ENCODE data around the gene DCHS1.
A peak's percentile ranks its signal among the peaks of the same experiment; 100 is the strongest.

The DCHS1 gene

GRCh38 chr11:6671991-6672390 is 16.4 kb upstream of the DCHS1 start:
- no peaks in the 10 kb centered on the region for H3K36me3 ChIP-seq (ENCODE audit: control insufficient read depth, insufficient read depth, low read length)
- H3K27me3 ChIP-seq (ENCODE audit: control insufficient read depth, insufficient read depth, low read length, poor library complexity, severe bottlenecking) = no peaks in the 10 kb centered on the region
- H3K27ac ChIP-seq (ENCODE audit: insufficient read depth, low read depth, low read length, poor library complexity, severe bottlenecking) = no peak overlapping the region
- no peak overlapping the region for H3K4me3 ChIP-seq (ENCODE audit: insufficient read depth, low read depth, low read length)
- H3K4me1 ChIP-seq (ENCODE audit: control insufficient read depth, insufficient read depth, low read length) = no peaks in the 10 kb centered on the region
- 93 to 97% methylated on average over 2 of the region's 2 CpGs for WGBS, 2 experiments
- no peaks in the 10 kb centered on the region for H3K9me3 ChIP-seq (ENCODE audit: control insufficient read depth, low read length)

- Histone ChIP-seq H3K27me3 (ENCODE audit: control insufficient read depth, insufficient read depth, low read length, poor library complexity, severe bottlenecking) (no peaks in the 10 kb centered on the region), H3K4me3 (ENCODE audit: insufficient read depth, low read depth, low read length) (no peak overlapping the region), H3K36me3 (ENCODE audit: control insufficient read depth, insufficient read depth, low read length) (no peaks in the 10 kb centered on the region), H3K4me1 (ENCODE audit: control insufficient read depth, insufficient read depth, low read length) (no peaks in the 10 kb centered on the region), H3K27ac (ENCODE audit: insufficient read depth, low read depth, low read length, poor library complexity, severe bottlenecking) (no peak overlapping the region), H3K9me3 (ENCODE audit: control insufficient read depth, low read length) (no peaks in the 10 kb centered on the region)
- 86 to 88% methylated on average over 6 of the region's 6 CpGs for WGBS, 2 experiments
These were observed 14.7 kb upstream of the DCHS1 start for GRCh38 chr11:6670202-6670830.

GRCh38 chr11:6667733-6668374 is 12.2 kb upstream of the DCHS1 start:
- no peak overlapping the region for H3K27ac ChIP-seq (ENCODE audit: insufficient read depth, low read depth, low read length, poor library complexity, severe bottlenecking)
- H3K27me3 ChIP-seq (ENCODE audit: control insufficient read depth, insufficient read depth, low read length, poor library complexity, severe bottlenecking) = no peaks in the 10 kb centered on the region
- H3K9me3 ChIP-seq (ENCODE audit: control insufficient read depth, low read length) = no peaks in the 10 kb centered on the region
- WGBS, 2 experiments = 66 to 85% methylated on average over 3 of the region's 3 CpGs
- H3K4me3 ChIP-seq (ENCODE audit: insufficient read depth, low read depth, low read length) = no peak overlapping the region
- no peaks in the 10 kb centered on the region for H3K36me3 ChIP-seq (ENCODE audit: control insufficient read depth, insufficient read depth, low read length)
- H3K4me1 ChIP-seq (ENCODE audit: control insufficient read depth, insufficient read depth, low read length) = no peaks in the 10 kb centered on the region

GRCh38 chr11:6666302-6667183 is 10.9 kb upstream of the DCHS1 start:
- WGBS, 2 experiments = 92% methylated on average over 4 of the region's 4 CpGs
- H3K9me3 ChIP-seq (ENCODE audit: control insufficient read depth, low read length) = no peaks in the 10 kb centered on the region
- no peaks in the 10 kb centered on the region for H3K36me3 ChIP-seq (ENCODE audit: control insufficient read depth, insufficient read depth, low read length)
- no peak overlapping the region for H3K27ac ChIP-seq (ENCODE audit: insufficient read depth, low read depth, low read length, poor library complexity, severe bottlenecking)
- H3K27me3 ChIP-seq (ENCODE audit: control insufficient read depth, insufficient read depth, low read length, poor library complexity, severe bottlenecking) = no peaks in the 10 kb centered on the region
- no peaks in the 10 kb centered on the region for H3K4me1 ChIP-seq (ENCODE audit: control insufficient read depth, insufficient read depth, low read length)
- H3K4me3 ChIP-seq (ENCODE audit: insufficient read depth, low read depth, low read length) = no peak overlapping the region

- WGBS, 2 experiments = no CpG with 5 or more reads among the region's 1 CpG
- no peak overlapping the region for H3K27ac ChIP-seq (ENCODE audit: insufficient read depth, low read depth, low read length, poor library complexity, severe bottlenecking)
- no peaks in the 10 kb centered on the region for H3K36me3 ChIP-seq (ENCODE audit: control insufficient read depth, insufficient read depth, low read length)
- H3K4me1 ChIP-seq (ENCODE audit: control insufficient read depth, insufficient read depth, low read length) = no peaks in the 10 kb centered on the region
- H3K9me3 ChIP-seq (ENCODE audit: control insufficient read depth, low read length) = no peaks in the 10 kb centered on the region
- H3K27me3 ChIP-seq (ENCODE audit: control insufficient read depth, insufficient read depth, low read length, poor library complexity, severe bottlenecking) = no peaks in the 10 kb centered on the region
- H3K4me3 ChIP-seq (ENCODE audit: insufficient read depth, low read depth, low read length) = no peak overlapping the region
These were observed 8.9 kb upstream of the DCHS1 start for GRCh38 chr11:6664551-6664950.

- 86 to 89% methylated on average over 2 of the region's 3 CpGs for WGBS, 2 experiments
- H3K4me3 ChIP-seq (ENCODE audit: insufficient read depth, low read depth, low read length) = no peak overlapping the region
- no peaks in the 10 kb centered on the region for H3K36me3 ChIP-seq (ENCODE audit: control insufficient read depth, insufficient read depth, low read length)
These were observed 8.3 kb upstream of the DCHS1 start for GRCh38 chr11:6663794-6664469.

GRCh38 chr11:6660712-6661111 is 5.1 kb upstream of the DCHS1 start:
- 90 to 96% methylated on average over 2 of the region's 3 CpGs for whole genome bisulfite sequencing, 2 experiments
- Histone ChIP-seq H3K36me3 (ENCODE audit: control insufficient read depth, insufficient read depth, low read length) (no peaks in the 10 kb centered on the region), H3K4me3 (ENCODE audit: insufficient read depth, low read depth, low read length) (no peak overlapping the region), H3K27me3 (ENCODE audit: control insufficient read depth, insufficient read depth, low read length, poor library complexity, severe bottlenecking) (peaks cover 19% of the 10 kb centered on the region), H3K4me1 (ENCODE audit: control insufficient read depth, insufficient read depth, low read length) (peaks cover 13% of the 10 kb centered on the region), H3K9me3 (ENCODE audit: control insufficient read depth, low read length) (no peaks in the 10 kb centered on the region), H3K27ac (ENCODE audit: insufficient read depth, low read depth, low read length, poor library complexity, severe bottlenecking) (no peak overlapping the region)

More at GRCh38 chr11:6663794-6664469, 8.3 kb upstream of the DCHS1 start:
- H3K27ac ChIP-seq (ENCODE audit: insufficient read depth, low read depth, low read length, poor library complexity, severe bottlenecking) = no peak overlapping the region
- H3K9me3 ChIP-seq (ENCODE audit: control insufficient read depth, low read length) = no peaks in the 10 kb centered on the region
- H3K27me3 ChIP-seq (ENCODE audit: control insufficient read depth, insufficient read depth, low read length, poor library complexity, severe bottlenecking) = no peaks in the 10 kb centered on the region
- no peaks in the 10 kb centered on the region for H3K4me1 ChIP-seq (ENCODE audit: control insufficient read depth, insufficient read depth, low read length)

- H3K9me3 ChIP-seq (ENCODE audit: control insufficient read depth, low read length) = no peaks in the 10 kb centered on the region
- H3K4me1 ChIP-seq (ENCODE audit: control insufficient read depth, insufficient read depth, low read length) = peaks cover 13% of the 10 kb centered on the region
- no peak overlapping the region for H3K27ac ChIP-seq (ENCODE audit: insufficient read depth, low read depth, low read length, poor library complexity, severe bottlenecking)
- peaks cover 34% of the 10 kb centered on the region for H3K27me3 ChIP-seq (ENCODE audit: control insufficient read depth, insufficient read depth, low read length, poor library complexity, severe bottlenecking)
- no peak overlapping the region for H3K4me3 ChIP-seq (ENCODE audit: insufficient read depth, low read depth, low read length)
- no peaks in the 10 kb centered on the region for H3K36me3 ChIP-seq (ENCODE audit: control insufficient read depth, insufficient read depth, low read length)
These were observed 3.0 kb upstream of the DCHS1 start for GRCh38 chr11:6658647-6659046.

GRCh38 chr11:6657346-6657745 is 1.7 kb upstream of the DCHS1 start:
- peaks cover 13% of the 10 kb centered on the region for H3K4me1 ChIP-seq (ENCODE audit: control insufficient read depth, insufficient read depth, low read length)
- H3K4me3 ChIP-seq (ENCODE audit: insufficient read depth, low read depth, low read length) = no peak overlapping the region
- H3K27me3 ChIP-seq (ENCODE audit: control insufficient read depth, insufficient read depth, low read length, poor library complexity, severe bottlenecking) = peaks cover 37% of the 10 kb centered on the region
- no peaks in the 10 kb centered on the region for H3K36me3 ChIP-seq (ENCODE audit: control insufficient read depth, insufficient read depth, low read length)
- WGBS, 2 experiments = 71 to 100% methylated on average over 1 of the region's 1 CpG
- H3K27ac ChIP-seq (ENCODE audit: insufficient read depth, low read depth, low read length, poor library complexity, severe bottlenecking) = no peak overlapping the region
- H3K9me3 ChIP-seq (ENCODE audit: control insufficient read depth, low read length) = no peaks in the 10 kb centered on the region

GRCh38 chr11:6656936-6657335 is 1.3 kb upstream of the DCHS1 start:
- Histone ChIP-seq H3K27me3 (ENCODE audit: control insufficient read depth, insufficient read depth, low read length, poor library complexity, severe bottlenecking) (peaks cover 37% of the 10 kb centered on the region), H3K4me3 (ENCODE audit: insufficient read depth, low read depth, low read length) (peak overlapping the region; percentile 51), H3K9me3 (ENCODE audit: control insufficient read depth, low read length) (no peaks in the 10 kb centered on the region), H3K4me1 (ENCODE audit: control insufficient read depth, insufficient read depth, low read length) (peaks cover 13% of the 10 kb centered on the region), H3K36me3 (ENCODE audit: control insufficient read depth, insufficient read depth, low read length) (no peaks in the 10 kb centered on the region), H3K27ac (ENCODE audit: insufficient read depth, low read depth, low read length, poor library complexity, severe bottlenecking) (no peak overlapping the region)
- WGBS, 2 experiments = 49 to 51% methylated on average over 5 of the region's 5 CpGs

Data from ectodermal cell (in vitro differentiated cells).